HG02571 (cell line): ENCODE data around the gene MEF2D.

Source experiments
- ATAC-seq: cut with Tn5 transposase; IDR thresholded peaks from one replicate; pipeline ENCODE4 v1.9.1; 2021; ENCODE audit warnings: mild to moderate bottlenecking, moderate library complexity; ENCODE audit not compliant: unreplicated experiment

Gene MEF2D

DNA sequence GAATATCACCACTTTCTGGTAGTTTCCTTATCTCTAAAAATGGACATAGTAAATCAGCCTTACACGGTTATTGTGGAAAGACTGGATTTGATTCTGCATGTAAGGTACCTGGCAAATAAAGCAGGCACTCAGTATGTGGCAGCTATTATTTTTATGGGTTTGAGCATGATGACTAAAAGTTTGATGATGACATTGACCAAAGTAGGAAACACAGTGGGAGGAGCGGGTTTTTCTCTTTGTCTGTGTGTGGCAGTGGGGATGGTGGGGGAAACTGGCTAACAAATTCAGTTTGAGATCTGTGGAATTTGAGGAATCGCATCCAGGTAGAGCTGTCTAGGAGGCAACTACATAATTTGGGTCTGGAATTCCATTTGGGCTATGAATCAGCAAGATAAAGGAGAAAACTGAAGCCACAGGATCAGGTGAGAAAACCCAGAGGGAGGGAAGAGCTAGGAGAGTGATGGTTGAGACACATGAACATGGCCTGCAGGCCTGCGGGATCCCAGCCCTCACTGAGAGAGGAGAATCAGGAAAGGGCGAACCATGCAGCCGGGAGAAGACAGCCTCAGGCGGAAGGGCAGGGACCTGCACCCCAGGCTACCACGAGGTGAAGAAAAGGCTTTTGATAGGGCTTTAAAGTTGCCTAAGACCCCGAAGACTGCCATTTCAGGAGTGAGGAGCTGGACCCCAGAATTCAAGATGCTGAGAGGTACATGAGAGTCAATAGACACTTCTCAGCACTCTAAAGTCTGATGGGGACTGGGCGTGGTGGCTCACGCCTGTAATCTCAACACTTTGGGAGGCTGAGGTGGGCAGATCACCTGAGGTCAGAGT, 52.2 kb downstream of the MEF2D start:
- ATAC-seq, result no peak

DNA sequence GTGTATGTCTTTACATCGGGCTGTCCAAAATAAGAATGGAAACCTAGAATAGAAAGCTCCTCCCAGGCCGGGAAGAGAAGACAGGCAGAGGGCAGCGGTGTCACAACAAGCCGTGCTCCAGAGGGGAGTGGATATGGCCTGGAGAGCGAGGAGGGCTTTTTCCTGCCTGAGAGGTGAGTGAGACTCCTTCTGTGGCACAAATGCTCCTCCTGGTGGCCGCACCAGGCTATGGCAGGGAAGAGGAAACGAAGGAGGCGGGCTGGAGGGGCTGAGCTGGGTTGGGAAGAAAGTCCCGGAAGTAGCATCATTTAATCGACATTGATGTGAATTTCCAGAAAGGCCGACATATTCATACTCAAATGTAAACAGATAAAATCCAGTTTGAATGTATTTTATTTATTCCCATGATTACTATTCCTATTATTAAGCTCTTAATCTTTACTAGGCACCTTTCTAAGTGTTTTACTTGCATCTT, 54.7 kb downstream of the MEF2D start:
- ATAC-seq, result no peak

DNA sequence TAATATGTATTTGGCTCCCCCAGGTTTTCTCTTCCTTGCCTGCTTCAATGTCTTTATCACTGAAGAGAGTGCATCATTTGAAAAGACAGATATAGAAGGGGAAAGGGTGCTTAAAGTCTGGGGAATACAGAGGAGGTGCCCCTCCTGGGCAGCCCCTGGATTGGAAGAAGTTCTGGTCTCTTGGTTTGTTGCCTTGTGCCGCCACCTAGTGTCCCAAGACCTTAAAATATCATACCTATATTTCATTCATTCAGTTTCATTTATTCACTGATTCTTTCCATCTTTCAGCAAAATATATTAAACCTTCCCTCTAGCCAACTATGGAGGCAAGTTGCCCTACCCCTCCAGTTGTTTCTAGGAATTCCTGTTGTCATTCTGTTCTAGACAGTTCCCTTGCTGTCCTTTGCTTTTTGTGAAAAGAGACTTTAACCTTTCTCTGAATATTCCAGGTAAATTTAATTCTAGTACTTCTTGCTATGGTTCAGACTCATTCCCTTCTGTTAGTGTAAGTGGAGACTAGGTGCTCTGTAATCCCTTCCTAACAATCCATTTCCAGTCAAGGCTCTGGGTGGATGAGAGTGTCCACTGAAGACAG, 56.1 kb downstream of the MEF2D start:
- ATAC-seq, result no peak

DNA sequence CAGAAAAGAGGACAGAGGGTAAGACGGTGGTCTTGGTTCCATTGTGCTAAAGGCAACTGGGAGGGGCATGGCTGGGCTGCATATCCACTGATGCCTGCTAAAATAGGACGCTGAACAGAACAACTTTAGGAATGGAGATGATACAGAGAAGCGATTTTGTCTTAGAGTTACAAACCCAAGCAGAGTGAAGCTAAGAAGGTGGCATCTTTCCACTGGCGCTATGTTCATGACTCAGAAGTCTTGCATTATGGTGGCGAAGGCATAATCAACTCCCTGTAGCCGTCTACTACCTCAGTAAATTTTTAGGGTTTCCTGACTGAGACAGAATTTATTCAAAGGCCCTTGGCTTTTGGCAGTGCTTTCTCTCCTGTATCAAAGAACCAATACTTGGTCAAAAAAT, 57.3 kb downstream of the MEF2D start:
- no peak for ATAC-seq

DNA sequence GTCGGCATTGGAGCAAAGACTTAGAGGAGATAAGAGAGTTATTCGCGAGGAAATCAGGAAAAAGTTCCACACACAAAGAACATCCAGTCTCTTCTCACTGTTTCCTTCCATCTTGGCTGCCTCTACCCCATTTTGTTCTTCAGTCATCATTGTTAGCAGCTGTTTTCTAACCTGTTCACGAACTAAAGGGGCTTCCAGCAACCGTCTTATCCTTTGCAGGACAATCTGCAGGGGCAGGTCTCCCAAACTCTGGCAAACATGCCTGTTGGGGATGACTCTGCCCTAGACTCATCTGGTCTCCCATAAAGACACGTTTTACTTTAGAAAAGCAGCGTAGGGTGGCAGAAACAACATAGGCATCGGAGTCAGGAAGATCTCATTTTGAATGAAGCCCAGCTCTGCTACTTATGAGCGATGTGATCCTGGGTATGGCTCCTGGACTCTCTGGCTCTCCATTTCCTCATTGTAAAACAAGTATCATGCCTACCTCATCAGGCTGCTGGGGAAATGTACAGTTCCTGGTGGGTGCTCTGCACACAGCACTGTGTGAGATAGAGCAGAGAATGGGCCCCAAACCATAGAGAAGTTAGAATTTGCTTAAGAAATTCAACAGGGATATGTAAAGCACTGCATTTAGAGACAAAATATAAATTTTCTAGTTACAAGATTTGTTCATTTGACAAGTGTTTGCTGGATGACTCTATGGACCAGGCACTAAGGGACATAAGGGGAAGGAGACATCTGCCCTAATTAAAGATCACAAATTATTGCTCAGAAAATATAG, 59.7 kb downstream of the MEF2D start:
- ATAC-seq, result no peak

DNA sequence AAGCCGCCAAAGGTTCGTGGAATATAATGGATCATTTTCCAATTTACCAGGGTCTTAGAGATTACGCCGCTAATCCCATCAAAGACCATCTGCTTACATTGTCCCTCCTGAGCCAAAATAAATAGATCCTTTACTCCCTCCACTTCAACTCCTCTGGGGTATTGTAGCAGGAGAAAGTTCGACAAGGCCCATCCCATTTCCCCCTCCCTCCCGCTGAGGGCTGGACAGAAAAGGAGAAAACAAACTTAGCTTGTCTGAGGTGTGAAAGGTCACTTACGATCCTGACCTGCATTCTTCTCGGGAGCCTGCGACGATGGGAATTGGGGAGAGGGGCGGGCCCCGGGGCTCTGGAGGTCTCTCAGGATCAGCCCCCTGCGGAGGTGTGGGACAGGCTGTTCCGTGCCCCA, 60.8 kb downstream of the MEF2D start:
- ATAC-seq, result no peak

DNA sequence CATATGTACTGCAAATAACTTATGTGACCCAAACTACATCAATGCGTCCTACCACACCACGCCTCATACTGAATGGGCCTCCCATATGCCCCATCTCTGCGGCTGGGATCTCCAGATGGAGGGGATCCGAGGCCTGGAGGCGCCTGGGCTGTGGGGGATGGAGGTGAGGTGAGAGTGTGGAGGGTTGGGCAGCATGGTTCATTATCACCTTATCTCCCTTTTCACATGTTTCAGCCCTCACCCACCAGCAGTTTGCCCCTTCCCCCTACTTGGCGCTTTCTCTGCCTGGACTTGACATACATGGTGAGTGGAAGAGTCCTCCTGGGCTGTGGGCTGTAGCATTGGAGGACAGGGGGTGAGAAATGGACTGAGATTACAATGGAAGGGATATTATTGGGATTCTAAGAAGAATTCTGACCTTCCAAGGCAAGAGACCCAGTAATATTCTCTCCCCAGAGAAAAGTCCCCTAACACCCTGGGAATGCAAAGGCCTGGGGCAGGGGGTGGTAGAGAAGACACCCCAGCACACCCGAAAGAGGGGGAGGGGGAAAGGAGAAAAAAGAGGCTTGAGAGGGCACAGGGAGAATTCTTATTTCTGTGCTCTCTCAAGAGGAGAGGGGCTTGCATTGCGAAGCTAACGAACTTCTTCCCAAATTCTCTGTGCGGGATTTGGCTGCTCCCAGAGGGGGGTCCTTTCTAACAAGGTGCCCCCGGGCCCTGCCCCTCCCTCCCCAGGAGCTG, 61.4 kb downstream of the MEF2D start:
- ATAC-seq, result no peak

DNA sequence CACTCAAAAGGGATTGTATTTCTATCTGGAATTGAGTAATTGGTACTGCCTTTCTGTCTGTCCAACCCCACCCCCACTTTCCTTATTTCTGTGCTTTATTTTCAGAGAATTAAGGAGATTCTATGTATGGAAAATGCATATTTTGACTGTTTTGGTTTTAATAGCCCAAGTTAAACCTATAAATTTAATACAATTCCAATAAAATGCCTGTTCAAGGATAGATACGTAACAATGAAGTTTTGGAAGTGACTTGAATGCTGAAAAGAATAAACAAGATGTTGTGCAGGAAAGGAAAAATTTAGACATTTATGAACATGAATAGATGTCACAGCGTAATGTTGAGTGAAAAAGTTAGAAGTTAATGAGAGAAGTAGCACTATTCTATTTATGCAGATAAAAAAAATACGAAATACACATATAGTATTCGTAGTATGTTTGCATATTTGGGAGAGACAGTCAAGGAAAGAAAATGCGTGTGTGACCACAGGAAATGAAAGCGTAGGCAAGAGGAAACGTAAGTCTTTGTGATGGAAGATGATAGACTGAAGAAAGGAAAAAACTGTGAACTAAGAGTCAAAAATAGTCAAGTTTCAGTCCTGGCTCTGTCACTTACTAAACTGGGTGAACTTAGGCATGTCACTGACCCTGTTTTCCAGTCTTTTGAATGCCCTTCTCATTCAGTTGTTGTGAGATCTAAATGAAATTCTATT, 62.1 kb downstream of the MEF2D start:
- no peak for ATAC-seq

DNA sequence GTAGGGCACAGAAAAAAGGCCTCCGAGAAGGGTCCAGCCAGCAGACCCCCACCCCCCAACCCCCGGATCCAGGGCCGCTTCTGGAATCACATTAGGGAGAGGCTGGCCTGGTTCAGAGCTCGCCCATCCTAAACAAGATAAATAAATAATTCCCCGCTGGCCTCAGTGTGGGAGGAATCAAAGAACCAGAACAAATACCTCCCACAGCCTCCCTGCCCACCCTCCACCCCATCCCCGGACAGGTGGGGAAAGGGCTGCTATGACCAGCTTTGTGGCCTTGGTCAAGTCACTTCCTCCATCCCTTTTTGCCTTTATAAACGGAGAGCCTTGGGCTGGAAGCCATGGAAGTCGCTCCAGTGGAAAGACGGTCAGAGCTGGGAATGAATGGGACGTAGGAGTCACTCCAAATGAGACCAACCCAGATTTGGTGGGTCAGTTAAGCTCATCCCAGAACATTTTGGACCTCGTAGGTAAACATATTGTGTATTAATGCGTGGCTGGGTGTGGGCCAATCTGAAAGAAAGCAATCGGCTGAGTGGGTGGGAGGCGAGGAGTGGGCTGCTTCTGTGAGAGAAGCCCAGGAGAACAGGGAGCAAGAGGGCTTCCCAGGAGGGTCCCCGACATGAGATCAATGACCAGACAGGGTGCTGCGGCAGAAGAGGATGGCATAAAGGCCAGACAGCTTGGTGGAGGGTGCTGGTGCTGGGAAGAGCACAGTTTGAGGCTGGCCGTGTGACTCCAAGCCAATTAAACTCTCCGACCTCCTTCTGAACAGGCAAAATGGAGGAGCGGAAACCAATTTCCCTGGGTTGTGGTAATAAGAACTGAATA, 63.3 kb downstream of the MEF2D start:
- ATAC-seq, result no peak

DNA sequence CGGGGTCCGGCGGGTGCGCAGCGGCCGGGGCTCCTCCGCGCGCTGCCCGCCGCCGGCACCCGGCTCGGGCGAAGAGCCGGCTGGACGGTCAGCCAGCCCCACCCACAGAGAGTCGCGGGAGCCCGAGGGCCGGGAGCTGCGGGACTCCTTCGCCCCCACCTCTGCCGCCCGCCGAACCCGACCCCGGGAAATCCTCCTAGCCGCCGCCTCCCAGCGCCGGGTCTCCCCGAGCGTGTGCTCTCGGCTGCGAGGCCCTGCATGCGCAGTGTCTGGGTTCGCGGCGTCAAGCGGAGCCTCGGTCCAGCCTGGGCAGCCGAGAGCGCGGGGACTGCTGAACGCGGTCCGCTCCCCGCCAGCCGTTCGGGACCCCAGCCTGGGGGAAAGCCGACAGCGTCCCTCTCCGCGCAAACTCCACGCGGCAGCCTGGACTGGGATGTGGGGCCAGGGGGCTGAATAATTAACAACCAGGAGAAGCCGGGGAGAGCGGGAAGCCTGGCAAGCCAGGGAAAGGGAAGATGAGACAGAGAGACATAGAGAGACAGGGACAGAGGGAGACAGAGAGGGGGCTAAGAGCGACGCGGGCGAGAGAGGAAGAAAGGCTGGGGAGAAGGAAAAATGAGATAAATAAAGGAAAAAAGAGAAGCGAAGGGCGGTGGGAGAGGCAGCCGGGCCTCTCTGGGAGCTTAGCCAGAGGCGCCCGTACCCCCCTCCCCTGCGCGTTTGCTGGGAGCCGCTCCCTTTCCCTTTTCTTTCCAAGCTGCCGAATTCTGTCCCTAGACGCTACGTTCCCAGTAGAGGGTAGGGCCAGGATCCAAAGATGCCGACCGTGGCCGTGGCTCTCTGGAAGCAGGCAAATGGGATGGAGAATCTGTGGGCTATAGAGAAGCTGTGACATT, 64.2 kb downstream of the MEF2D start:
- ATAC-seq, result no peak

DNA sequence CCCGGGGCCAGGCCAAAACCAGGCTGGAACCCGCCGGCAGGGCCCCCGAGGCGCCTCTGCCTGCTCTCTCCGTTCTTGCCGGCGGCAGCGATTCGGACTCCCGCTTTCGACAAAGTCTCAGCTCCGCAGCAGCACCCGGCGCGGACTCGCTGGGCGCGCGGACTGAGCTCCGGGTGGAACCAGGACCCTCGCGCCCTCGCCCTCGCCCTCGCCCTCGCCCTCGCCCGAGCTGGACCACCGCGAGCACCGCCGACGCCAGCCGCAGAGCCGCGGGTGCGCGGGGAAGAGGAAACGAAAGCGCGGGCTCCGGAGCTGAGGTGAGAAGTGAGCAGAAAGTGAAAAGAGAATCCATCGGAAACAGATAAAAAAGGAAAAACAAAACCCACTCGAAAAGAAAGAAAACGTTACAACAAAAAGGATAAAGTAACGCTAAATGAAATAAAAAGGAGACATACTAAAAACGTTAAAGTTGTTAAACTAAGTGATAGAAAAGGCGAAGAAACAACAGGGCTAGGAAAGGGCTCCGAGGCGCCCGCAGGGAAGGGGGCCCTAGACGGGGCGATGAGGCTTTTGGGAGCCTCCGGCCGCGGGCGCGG, 64.9 kb downstream of the MEF2D start:
- no peak for ATAC-seq

DNA sequence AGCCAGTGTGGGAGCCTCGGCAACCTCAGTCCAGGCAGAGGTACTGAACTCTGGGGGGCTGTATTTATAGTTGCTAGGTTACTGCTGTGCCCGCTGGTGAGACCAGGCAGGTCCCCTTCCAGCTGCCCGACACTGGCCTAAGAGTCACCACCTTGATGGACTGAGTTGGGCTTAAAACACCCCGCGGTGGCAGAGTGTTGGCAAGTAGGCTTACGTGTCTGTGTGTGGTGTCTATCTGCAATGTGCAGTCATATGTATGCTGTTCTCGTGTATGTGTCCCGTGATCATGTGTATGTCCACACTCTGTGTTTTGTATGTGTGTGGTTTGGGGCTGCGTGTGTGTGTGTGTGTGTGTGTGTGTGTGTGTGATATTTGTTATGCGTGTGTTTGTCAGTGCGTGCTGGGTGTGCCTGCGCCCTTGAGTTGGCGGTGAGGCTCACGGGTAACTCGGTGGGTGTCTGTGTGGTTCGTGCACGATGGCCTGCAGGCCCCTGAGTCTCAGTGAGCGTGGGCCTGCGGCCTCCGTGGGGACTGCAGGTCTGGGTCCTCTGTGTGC, 65.5 kb downstream of the MEF2D start:
- no peak for ATAC-seq

DNA sequence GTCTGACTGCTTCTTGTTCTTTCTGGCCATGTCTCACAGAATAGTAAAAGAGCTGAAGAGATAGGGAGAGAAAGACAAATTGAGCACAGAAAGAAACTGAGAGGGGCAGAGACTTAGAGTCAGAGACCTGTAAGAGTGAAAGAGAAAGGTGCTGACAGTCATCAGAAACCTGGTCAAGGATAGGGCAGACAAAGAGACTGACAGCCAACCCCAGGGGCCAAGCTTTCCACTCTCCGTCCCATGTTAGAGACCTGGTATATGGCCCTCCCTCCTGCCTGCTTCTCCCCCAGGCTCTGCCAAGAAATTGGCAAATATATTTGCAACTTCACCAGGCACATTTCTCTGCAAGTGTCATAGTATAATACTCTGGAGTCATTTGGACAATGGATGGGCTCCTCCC, 67.0 kb downstream of the MEF2D start:
- ATAC-seq, result no peak

DNA sequence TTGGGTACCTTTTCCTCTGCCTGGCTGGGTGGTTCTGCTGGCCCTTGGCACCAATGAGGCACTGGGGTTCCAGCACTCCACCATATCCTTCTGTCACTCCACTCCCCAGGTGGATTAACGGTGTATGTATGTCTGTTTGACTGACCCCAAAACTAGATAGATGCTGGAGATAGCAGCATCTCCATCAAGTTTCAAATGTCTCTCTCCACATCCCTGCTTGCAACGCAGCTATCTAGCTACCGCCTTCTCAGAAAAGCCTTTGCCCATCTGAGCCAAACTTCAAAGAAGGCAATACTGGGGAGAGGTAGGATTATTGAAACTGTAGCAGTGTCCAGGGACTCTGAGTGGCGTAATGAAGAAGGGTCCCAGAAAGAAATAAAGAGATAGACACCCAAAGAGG, 67.5 kb downstream of the MEF2D start:
- ATAC-seq, result no peak

DNA sequence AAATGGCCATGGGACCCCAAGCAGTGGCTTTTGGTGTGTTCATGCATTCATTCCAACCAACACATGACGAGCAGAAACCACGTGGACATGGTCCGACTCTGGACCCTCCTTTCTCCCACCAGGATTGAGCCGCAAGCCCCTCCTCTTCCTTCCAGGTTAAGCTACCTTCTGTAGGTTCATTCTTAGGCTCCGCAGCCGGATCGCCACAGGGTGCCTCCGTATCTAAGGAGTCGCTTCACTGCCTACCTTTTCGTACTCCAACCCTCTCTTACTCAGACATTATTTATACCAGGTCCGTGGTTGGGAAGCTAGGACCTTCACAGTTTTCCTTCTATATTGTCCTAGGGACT, 67.9 kb downstream of the MEF2D start:
- no peak for ATAC-seq

DNA sequence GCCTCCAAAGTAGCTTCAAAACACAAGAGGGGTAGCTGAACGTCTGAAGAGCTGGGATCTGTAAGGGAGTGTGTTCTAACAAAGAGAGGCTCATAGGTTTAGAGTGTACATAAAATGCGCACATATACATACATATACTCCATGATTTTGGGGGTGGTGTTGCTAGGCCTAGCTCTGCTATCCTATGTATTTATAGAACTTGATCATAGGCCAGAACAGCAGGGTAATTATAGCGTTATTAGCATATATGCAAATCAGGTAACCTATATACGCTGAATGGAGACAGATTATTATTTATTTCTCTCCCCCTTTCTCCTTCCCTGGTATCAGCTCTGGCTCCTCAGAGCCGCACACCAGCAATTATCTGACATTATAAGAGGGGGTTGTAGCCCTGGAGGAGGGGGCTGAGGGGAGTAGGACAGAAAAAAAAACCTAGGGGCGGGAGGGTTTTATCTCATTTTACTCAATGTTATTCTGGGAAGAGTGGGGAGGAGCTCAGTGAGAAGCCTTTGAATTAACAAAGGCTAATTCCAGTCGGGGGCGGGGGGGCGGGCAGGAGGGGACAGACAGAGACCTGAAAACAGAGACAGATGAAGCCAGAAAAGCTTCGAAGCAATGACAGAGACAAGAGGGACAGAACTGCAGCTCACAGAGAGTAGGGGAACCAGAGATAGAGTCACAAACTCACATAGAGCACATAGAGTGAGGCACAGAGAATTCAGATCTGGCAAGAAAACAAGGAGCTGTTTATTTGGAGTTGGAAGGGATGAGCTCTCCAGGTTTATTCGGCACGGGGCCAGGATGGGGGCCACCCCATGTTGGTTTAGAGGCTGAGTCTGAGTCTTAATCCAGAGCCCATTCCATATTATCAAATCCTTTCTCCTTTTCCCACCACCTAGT, 68.6 kb downstream of the MEF2D start:
- no peak for ATAC-seq

DNA sequence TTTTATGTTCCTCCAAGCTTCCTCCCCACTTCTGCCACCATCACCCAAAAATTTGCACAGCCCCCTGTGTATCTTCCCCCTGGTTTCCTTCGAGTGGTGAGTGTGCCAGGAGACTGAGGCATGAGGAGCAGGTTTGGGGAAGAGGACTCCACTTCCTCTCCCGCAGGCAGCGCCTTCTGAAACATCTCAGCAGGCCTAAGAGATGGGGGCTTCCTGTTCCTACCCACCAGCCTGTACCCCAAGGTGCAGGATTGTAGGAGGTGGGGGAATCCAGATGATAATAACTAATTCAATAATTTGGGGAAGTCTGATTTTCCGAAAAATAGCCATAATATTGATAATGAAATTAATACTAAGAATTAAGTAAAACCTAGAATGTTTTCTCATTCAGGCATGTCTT, 69.2 kb downstream of the MEF2D start:
- ATAC-seq, result no peak
